Mesenteric fat pad (tissue), 1 donor: ENCODE data around the gene ATP9A. TPM values are rescaled to one million over a fixed set of nuclear protein-coding genes. Genes with fewer than 3 reads are reported as not detected.

Source experiments
- DNase-seq: peaks from one replicate; pipeline ENCODE4 v3.0.0-alpha.2; 2020; ENCODE audit warnings: low spot score
- total RNA-seq: library from RNA; stranded (reverse); fragmentation: NEBNext Ultra II Directional; extraction: Animal tissue kit (Norgen Biotek cat#: 25700); gene quantifications from one replicate; pipeline ENCODE4 v1.2.1, GENCODE V29; 2021
- donor health status: DM: yes; HTN: yes; CAD: no.

The ATP9A gene
- total RNA-seq, 1 donor from 2014 or later: 109 TPM

GRCh38 chr20:51631011-51631950, 136.9 kb downstream of the ATP9A start:
- DNase-seq: no peak

DNA sequence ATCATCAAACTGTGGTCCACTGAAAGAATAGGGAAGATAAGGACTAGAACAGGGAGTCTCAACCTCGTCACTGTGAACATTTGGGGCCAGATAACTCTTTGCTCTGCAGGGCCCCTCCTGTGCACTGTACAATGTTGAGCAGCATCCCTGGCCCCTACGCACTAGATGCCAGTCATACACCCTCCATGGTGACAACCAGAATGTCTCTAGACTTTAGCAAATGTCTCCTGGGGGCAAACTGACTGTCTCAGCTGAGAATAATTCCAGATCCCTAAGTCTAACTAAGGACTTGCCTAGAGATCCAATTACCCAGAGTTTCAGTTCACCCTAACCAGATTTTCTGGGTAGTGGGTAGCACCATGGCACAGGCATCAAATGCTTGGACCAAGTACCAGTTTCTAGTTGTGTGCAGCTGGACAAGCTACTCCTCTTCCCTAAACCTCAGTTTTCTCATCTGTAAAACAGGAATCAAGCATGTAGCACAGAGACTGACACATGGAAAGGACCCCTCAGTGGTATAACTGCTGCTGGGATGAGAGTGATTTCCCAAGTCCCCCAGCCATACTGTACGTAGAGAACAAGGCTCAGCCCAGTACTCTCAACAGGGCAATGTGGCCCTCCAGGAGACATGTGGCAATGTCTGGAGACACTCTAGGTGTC, 138.7 kb downstream of the ATP9A start:
- DNase-seq: no peak

GRCh38 chr20:51628533-51629398, 139.4 kb downstream of the ATP9A start:
- no peak for DNase-seq

DNA sequence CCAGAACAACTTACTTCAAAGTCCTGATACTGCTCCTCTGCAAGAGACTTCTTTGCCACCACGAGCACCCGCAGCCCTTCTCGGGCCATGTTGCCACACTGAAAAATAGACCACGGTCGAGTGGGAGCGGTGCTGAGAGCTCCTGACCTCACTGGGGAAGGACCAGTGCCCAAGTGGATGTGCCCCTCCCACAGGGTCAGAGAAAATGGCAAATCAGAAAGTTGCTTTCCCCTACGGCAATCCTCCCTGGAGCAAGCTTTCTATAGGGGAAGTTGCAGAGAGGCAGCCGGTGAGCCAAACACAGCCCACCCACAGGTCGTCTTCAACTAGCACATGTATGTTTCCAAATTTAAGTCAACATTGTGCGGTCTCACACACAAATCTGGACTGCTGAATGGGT, 140.6 kb downstream of the ATP9A start:
- DNase-seq: no peak

GRCh38 chr20:51625105-51625504, 143.1 kb downstream of the ATP9A start:
- no peak for DNase-seq

- DNase-seq: no peak
These were observed 143.9 kb downstream of the ATP9A start for GRCh38 chr20:51624157-51624731.

- DNase-seq: no peak
These were observed 144.9 kb downstream of the ATP9A start for GRCh38 chr20:51623255-51623654.

DNA sequence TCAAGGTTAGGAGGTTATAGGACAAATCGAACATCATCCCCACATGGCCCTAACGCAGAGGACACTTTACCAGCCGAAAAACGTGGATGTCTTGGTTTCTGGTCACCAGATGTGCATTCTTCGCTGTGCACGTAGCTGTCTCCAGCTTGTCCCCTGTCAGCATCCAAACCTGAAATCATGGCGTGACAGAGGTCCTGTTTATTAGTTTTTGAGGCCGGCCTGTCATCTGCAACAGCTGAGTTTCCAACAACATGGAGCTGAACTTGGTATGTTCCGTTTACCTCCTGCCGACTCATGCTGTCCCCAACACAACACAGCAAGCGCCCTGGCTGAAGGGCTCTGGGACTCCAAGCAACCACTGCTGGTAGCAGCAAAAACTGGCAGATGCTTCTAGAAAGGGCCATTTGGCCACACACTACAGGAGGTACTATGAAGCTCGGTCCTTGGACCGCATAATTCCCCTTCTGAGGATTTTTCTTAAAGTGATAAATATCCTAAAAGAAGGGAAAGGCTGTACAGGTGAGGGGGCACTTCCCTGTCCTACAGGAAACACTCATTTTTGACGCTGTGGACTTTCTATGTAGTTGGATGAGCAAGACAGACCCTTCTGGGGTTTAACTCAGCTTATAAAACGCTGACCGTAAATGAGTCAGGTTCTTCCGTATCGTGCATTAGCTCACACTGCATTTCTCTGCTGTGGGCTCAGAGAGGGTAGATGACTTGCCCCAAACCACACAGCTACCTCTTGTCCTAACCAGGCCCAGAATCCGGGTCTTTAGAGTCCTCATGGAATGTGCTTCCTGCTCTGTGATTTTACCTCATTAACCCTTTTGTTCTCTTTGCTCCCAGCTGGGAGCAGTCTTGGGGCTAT, 146.0 kb downstream of the ATP9A start:
- no peak for DNase-seq

GRCh38 chr20:51620432-51620831, 147.8 kb downstream of the ATP9A start:
- no peak for DNase-seq

DNA sequence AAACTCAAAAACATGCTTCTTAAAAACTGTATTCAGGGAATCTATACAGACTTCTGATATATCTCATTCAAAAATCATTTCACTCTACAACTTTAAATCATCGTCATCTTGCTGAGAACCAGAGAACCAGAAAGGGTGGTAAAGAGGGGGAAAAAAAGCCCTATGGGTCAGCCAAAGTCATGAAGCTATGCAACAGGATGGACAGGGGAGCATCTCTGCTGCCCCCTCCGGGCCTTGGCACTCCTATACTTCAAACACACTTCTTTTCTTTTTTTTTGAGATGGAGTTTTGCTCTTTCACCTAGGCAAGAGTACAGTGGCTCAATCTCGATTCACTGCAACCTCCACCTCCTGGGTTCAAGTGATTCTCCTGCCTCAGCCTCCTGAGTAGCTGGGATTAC, 152.1 kb downstream of the ATP9A start:
- no peak for DNase-seq

DNA sequence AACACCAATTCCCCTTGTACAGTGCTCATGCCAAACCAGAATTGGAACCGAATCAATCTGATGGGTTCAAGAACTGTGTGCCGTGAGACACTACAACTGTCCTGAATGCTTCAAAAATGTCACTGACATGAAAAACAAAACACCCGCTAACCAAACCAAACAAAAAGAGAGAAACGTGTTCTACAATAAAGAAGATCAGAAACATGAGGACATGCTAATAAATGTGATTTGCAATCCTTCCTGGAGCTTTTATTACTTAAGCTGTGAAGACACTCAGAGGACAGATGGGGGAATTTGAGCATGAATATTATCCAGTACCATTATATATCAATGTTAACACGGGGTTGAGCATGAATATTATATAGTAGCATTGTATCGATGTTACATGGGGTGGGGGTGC, 153.5 kb downstream of the ATP9A start:
- DNase-seq: no peak

DNA sequence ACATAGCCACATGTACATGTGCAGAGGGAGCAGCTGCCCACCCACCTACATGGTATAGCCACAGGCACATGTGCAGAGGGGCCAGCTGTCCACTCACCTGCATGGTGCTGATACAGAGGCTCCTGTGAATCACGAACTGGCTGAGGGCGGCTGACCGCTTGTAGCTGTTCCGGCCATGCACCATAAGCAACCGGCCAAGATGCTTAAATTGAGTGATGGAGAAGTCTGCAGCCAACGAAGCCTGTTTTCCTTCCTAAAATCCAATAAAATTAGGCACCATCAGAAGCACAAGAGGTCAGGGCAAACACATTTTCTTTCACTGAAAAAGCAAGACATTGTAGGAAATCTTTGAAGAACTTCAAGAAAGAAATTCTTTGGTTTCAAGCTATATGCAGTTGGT, 154.6 kb downstream of the ATP9A start:
- no peak for DNase-seq

- no peak for DNase-seq
These were observed 155.3 kb downstream of the ATP9A start for GRCh38 chr20:51612896-51613295.

DNA sequence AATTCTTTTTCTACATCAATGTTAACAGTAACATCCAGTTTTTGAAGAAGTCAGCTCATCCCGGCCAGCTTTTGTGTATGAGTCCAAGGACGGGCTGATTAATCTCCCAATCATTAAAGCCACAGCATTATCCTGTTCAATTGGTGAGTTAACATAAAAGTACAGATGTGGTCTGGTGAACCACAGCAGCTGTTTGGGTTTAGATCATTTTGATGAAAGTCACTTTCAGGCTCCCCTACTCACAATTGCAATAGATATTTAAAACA, 156.6 kb downstream of the ATP9A start:
- no peak for DNase-seq

- no peak for DNase-seq
These were observed 157.2 kb downstream of the ATP9A start for GRCh38 chr20:51610761-51611624.

GRCh38 chr20:51610111-51610510, 158.1 kb downstream of the ATP9A start:
- DNase-seq: no peak

DNA sequence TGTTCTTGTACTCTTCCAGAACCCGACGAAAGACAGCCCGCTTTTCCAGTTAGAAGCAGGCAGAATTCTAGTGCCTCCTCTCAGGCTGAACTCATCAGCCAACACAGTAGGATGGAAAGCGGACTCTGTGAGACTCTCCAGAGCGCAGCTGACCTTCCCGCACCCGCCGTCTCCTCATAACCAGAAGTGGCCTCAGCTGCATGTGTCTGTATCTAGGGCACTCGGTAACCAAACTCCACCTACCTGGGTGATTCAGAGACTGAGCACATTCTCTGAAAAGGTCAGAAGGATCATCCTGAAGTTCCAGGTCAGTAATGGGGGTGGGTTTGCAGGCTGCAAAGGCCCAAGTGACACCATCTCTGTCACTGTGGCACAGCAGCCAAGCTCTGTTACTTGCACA, 158.9 kb downstream of the ATP9A start:
- DNase-seq: no peak

DNA sequence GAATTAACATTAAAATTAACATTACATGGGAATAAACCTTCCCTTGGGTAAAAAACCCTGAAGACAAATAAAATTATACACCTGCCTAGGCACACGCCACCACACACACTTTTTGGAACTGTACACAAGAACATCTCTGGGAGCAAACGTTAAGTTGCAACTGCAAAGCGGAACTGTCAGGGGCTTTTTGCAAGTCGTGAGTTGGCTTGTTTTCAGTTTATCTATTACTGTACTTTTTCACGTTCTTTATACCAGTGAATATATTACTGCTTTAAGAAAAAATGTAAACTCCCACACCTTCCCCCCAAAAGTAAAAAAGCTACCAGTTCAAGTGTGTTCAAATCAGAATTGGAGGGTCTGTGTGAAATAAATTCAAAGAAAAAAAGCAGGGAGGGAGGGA, 160.1 kb downstream of the ATP9A start:
- DNase-seq: no peak

DNA sequence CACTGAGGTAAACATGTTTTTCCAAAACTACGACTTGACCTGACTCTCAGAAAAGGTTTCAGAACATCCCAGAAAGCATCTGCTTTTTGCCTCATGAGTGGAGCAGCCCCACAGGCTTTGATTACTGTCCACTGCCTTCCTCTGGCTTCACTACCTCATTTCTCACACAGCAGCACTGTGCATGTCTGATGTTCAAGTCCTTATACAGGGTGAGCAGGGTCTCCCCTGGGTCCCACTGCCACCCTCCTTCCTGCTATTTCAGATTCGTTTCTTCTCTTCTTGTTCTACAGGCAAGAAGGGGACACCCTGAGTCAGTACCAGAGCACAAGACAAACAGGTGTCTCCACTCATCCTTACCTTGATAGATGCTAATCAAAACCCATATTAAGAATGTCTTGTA, 161.0 kb downstream of the ATP9A start:
- no peak for DNase-seq

GRCh38 chr20:51604851-51605250, 163.3 kb downstream of the ATP9A start:
- no peak for DNase-seq
